Esophagus squamous epithelium (tissue), 4 donors: ENCODE results near the gene POLL.

Source experiments
- POLR2A ChIP-seq, 4 donors: fragments of 450-650 bp; IDR thresholded peaks; one replicate each; pipeline ENCODE4 v1.6.1; 2017; ENCODE audit warnings: antibody characterized with exemption in 4 of 4, mild to moderate bottlenecking in 4 of 4, moderate library complexity in 3 of 4
- TF ChIP-seq, protein P1 (sequence below), 6 experiments: fragments of 450-650 bp in 4 of 6; fragments of 200-600 bp in 2 of 6; sonication (generic) in 2 of 6; IDR thresholded peaks; one replicate each; pipeline ENCODE4 v1.5.1; 2016 to 2019; ENCODE audit warnings: antibody characterized with exemption in 6 of 6, mild to moderate bottlenecking in 4 of 6, moderate library complexity in 4 of 6

DNA sequence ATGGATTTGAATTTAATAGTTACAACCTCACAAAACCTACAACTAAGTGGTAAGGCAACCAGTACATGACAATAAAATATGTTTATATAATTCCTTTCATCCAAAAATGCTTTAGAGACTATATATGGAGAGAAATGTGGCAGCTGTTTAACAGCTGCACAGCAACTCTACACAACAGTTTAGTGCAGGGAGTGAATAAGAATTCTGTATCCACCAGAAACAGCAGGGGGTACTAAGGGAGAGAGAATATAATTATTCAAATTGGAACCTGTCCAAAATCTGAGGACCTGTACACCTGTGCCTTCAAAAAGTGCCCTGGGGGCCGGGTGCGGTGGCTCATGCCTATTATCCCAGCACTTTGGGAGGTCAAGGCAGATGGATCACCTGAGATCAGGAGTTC, 49.6 kb downstream of the POLL start:
- TF ChIP-seq, protein P1, sequence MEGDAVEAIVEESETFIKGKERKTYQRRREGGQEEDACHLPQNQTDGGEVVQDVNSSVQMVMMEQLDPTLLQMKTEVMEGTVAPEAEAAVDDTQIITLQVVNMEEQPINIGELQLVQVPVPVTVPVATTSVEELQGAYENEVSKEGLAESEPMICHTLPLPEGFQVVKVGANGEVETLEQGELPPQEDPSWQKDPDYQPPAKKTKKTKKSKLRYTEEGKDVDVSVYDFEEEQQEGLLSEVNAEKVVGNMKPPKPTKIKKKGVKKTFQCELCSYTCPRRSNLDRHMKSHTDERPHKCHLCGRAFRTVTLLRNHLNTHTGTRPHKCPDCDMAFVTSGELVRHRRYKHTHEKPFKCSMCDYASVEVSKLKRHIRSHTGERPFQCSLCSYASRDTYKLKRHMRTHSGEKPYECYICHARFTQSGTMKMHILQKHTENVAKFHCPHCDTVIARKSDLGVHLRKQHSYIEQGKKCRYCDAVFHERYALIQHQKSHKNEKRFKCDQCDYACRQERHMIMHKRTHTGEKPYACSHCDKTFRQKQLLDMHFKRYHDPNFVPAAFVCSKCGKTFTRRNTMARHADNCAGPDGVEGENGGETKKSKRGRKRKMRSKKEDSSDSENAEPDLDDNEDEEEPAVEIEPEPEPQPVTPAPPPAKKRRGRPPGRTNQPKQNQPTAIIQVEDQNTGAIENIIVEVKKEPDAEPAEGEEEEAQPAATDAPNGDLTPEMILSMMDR (IDR thresholded peaks at IDR 0.05) = no peak
- no peak for TF ChIP-seq POLR2A (IDR thresholded peaks at IDR 0.05)
